HAP-1 (cell line): Measurements from ENCODE around the gene UCP2.

Experiments
- DNase-seq, 2 experiments: peaks; one replicate each; pipeline ENCODE4 v3.0.0-alpha.2; 2016 to 2020; ENCODE audit warnings: low spot score in 2 of 2
- H3K27me3 ChIP-seq: fragments of 250-450 bp; sonication (Bioruptor Pico); 2 replicates; pipeline ENCODE4 v1.5.1; 2020; ENCODE audit warnings: low read depth, mild to moderate bottlenecking, moderate library complexity
- H3K36me3 ChIP-seq: fragments of 250-450 bp; sonication (Bioruptor Pico); replicated peaks from 2 replicates; pipeline ENCODE4 v1.5.1; 2020; ENCODE audit warnings: mild to moderate bottlenecking
- H3K4me1 ChIP-seq: fragments of 250-450 bp; sonication (Bioruptor Pico); 2 replicates; pipeline ENCODE4 v1.5.1; 2020; ENCODE audit warnings: mild to moderate bottlenecking
- H3K4me3 ChIP-seq: fragments of 250-450 bp; sonication (Bioruptor Pico); 2 replicates; pipeline ENCODE4 v1.5.1; 2020; ENCODE audit warnings: mild to moderate bottlenecking, moderate library complexity
- H3K9me3 ChIP-seq: fragments of 250-450 bp; sonication (Bioruptor Pico); 2 replicates; pipeline ENCODE4 v1.5.1; 2020; ENCODE audit warnings: mild to moderate bottlenecking, moderate library complexity
- in situ Hi-C: fragments of 300-500 bp; cut with MboI; formaldehyde crosslinking; loops from 3 replicates; pipeline ENCODE4 v1.14.3; 2020; ENCODE audit warnings: low sequenced_read_pairs, inconsistent platforms, mixed read lengths

Gene UCP2

GRCh38 chr11:73975479-73975757 is 7.2 kb downstream of the UCP2 start:
- Histone ChIP-seq H3K36me3 (peaks cover 63% of the 10 kb centered on the region), H3K4me3 (no peak overlapping the region), H3K4me1 (peaks cover 5% of the 10 kb centered on the region; the same call in 1 of the 2 replicates), H3K27me3 (no peaks in the 10 kb centered on the region), H3K9me3 (no peaks in the 10 kb centered on the region)
- DNase-seq = no peak
- in situ Hi-C loops = no loop called here

- no peak for DNase-seq
- Histone ChIP-seq H3K9me3 (no peaks in the 10 kb centered on the region), H3K27me3 (no peaks in the 10 kb centered on the region), H3K4me3 (no peak overlapping the region), H3K36me3 (peaks cover 58% of the 10 kb centered on the region), H3K4me1 (peaks cover under 1% of the 10 kb centered on the region; the same call in 1 of the 2 replicates)
- in situ Hi-C loops = no loop called here
Observed at GRCh38 chr11:73974604-73975478, 7.8 kb downstream of the UCP2 start.

DNA sequence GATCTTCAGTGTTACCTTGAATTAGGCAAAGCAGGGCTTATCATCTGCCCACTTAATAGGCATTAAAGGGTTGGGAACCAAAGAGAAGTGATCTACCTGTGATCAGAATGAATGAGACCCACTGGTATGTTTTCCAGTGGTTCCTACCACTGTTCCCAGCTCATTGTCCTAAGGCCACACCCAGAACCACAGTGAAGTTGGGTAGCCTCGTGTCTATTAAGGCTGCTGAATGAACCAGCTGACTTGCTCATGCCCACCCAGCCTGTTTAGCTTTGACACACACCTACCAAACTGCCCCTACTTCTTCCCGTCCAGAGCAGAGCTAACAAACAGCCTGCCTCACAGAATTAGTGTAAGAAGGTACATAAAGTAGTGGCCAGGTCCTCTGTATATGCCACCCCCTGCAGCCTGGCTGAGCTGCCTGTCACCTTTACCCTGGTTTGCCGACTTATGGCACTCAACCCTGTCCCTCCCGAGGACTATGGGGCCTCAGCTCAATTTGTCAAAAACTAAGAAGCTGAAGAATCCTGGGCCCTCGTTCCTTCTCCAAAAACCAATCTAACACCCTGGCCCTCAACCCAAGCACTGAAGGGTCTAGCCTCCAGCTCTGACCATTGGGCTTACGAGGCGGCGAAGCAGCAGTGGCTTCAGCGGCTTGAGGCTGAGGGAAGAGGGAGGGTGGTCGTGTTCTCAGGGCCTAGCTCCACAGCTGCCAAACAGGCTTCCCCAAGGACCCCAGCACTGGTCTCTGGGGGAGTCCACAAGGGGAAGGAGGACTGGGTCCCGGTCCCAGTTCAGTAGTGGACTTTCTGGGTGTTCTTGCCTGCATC is 9.8 kb downstream of the UCP2 start:
- DNase-seq = no peak
- Histone ChIP-seq H3K4me3 (no peak overlapping the region), H3K27me3 (no peaks in the 10 kb centered on the region), H3K36me3 (peaks cover 39% of the 10 kb centered on the region), H3K4me1 (no peaks in the 10 kb centered on the region), H3K9me3 (no peaks in the 10 kb centered on the region)
- in situ Hi-C loops = no loop called here

DNA sequence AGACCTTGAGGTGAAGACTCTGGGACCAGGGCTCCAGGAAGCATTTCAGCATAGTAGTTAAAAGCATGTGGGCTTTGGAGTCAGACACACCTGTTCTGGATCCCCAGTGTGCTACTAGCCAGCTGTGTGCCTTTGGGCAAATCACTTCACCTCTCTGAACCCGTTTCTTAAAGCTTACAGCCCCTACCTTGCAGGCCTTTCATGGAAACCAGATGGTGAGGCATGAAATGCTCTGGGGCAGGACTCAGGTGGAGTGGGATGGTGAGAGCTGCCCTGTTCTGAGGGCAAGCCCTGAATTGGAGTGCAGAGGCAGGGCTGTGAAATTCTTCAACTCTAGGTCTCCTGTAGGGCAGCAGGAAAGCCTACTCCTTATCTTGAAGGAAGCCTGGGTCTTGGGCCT is 10.5 kb downstream of the UCP2 start:
- Histone ChIP-seq H3K36me3 (peaks cover 33% of the 10 kb centered on the region), H3K9me3 (no peaks in the 10 kb centered on the region), H3K4me1 (no peaks in the 10 kb centered on the region), H3K27me3 (no peaks in the 10 kb centered on the region), H3K4me3 (no peak overlapping the region)
- no peak for DNase-seq
- in situ Hi-C loops = no loop called here

DNA sequence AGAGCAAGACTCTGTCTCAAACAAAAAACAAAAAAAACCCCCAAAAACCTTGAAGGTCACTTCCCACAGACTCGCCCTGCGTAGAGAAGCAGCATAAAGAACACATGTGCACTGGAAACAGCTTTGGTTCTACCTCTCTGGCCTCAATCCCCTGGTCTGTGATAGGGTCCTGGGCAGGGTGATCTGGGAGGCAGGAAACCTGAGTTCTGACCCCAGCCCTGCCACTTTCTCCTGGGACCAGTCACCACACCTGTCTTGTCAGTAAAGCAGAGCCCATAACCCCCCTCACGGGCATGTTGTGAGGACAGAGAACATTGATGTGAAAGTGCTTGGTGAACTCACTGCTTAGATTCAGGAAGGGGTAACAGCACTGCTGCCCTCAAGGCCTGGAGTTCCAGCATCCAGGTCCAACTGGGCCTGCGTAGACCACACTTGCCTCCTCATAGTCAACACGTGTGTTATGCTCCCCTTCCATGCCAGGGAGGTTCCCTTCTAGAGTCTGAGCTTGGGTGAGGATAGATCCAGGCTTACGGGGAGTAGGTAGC is 11.4 kb downstream of the UCP2 start:
- Histone ChIP-seq H3K27me3 (no peaks in the 10 kb centered on the region), H3K9me3 (no peaks in the 10 kb centered on the region), H3K4me3 (no peak overlapping the region), H3K4me1 (no peaks in the 10 kb centered on the region), H3K36me3 (peaks cover 23% of the 10 kb centered on the region)
- DNase-seq = no peak
- in situ Hi-C loops = no loop called here

DNA sequence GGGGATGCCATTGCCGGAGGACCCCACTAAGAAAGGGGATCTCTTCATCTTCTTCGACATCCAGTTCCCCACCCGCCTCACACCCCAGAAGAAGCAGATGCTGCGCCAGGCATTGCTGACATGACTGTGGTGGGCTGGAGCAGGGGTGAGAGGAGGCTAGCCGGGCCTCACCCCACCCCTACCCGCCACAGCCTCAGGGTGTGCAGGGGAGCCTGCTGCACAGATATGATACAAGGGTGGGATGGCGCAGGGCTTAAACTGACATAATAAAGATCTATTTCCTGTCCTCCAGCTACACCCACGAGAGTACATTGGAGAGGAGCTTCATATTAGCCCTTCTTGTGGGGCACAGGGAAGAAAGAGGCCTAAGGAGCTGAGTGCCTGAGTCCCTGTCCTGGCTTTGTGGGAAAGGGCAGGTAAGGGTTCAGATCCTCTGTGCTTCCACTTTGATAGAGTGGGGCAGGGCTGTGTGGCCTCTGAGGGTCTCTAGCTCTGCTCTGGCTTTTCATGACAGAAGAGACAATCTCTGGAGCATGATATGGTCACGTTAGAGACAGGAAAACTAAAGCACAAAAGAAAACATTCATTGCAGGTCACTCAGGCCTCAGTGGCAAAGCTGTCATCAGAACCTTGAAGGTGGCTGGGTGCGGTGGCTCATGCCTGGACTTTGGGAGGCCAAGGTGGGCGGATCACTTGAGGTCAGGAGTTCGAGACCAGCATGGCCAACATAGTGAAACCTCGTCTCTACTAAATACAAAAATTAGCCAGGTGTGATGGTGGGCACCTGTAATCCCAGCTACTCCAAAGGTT is 12.4 kb downstream of the UCP2 start:
- Histone ChIP-seq H3K4me3 (no peak overlapping the region), H3K4me1 (no peaks in the 10 kb centered on the region), H3K9me3 (no peaks in the 10 kb centered on the region), H3K36me3 (peaks cover 13% of the 10 kb centered on the region), H3K27me3 (no peaks in the 10 kb centered on the region)
- DNase-seq = no peak
- in situ Hi-C loops = loop anchor here (10.0 kb wide), 1 partner anchor 275 kb away; no protein-coding TSS in a partner anchor

- no peaks in the 10 kb centered on the region for H3K27me3 ChIP-seq
- no peaks in the 10 kb centered on the region for H3K4me1 ChIP-seq
- DNase-seq = no peak
- H3K9me3 ChIP-seq = no peaks in the 10 kb centered on the region
- H3K4me3 ChIP-seq = no peak overlapping the region
- H3K36me3 ChIP-seq = peaks cover 2% of the 10 kb centered on the region; the same call in 1 of the 2 replicates
- in situ Hi-C loops = loop anchor here (10.0 kb wide), 1 partner anchor 276 kb away; no protein-coding TSS in a partner anchor
Observed at GRCh38 chr11:73969091-73969490, 13.6 kb downstream of the UCP2 start.

GRCh38 chr11:73968356-73968966 is 14.2 kb downstream of the UCP2 start:
- in situ Hi-C loops = loop anchor here (10.0 kb wide), 1 partner anchor 276 kb away; no protein-coding TSS in a partner anchor

DNA sequence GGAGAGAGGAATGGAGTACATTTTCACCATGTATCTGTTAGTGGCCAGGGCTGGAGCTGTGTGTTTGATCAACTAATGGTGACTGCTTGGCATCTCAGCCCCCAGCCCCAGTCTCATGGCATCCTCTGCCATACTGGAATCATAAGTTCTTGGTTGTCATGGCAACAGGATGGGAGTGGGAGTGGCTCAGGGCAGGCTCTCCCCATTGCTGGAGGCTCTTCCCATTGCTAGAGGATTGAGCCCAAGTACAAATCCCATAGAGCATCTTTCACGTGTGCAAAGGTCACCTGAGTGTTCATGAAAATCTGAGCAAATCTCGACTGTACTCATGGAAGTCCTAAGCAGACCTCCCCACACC is 16.9 kb downstream of the UCP2 start:
- in situ Hi-C loops = loop anchor here (10.0 kb wide), 1 partner anchor 279 kb away; no protein-coding TSS in a partner anchor
- H3K4me3 ChIP-seq = no peak overlapping the region
- H3K4me1 ChIP-seq = no peaks in the 10 kb centered on the region
- no peaks in the 10 kb centered on the region for H3K27me3 ChIP-seq
- H3K9me3 ChIP-seq = no peaks in the 10 kb centered on the region
- no peak for DNase-seq
- no peaks in the 10 kb centered on the region for H3K36me3 ChIP-seq

More at GRCh38 chr11:73968356-73968966, 14.2 kb downstream of the UCP2 start:
- H3K4me1 ChIP-seq = no peaks in the 10 kb centered on the region
- no peaks in the 10 kb centered on the region for H3K27me3 ChIP-seq
- H3K9me3 ChIP-seq = no peaks in the 10 kb centered on the region
- H3K36me3 ChIP-seq = peaks cover 2% of the 10 kb centered on the region; the same call in 1 of the 2 replicates
- DNase-seq = no peak
- no peak overlapping the region for H3K4me3 ChIP-seq

GRCh38 chr11:73965076-73965763 is 17.4 kb downstream of the UCP2 start:
- H3K27me3 ChIP-seq = no peaks in the 10 kb centered on the region
- DNase-seq = no peak

DNA sequence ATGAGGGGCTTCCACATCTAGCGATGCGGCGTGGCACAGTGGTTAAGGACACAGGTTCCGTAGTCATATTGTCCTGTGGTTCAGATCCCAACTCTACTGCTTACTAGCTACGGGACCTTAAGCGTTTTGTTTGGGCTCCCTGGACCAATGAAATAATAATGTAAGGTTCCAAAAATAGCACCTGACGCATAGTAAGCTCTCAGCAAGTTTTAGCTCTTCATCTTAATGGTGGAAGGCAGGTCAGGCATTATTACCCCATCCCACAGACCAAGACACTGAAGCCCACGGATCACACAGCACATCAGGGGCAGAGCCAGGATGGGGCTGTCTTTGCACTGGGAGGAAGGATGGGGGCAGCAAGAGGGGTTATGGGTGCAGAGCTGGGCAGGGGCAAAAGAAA is 18.8 kb downstream of the UCP2 start:
- DNase-seq = no peak
- in situ Hi-C loops = loop anchor here (10.0 kb wide), 1 partner anchor 281 kb away; no protein-coding TSS in a partner anchor
- H3K36me3 ChIP-seq = no peaks in the 10 kb centered on the region
- H3K4me1 ChIP-seq = no peaks in the 10 kb centered on the region
- H3K27me3 ChIP-seq = no peaks in the 10 kb centered on the region
- H3K4me3 ChIP-seq = no peak overlapping the region
- H3K9me3 ChIP-seq = no peaks in the 10 kb centered on the region

More at GRCh38 chr11:73965076-73965763, 17.4 kb downstream of the UCP2 start:
- Histone ChIP-seq H3K36me3 (no peaks in the 10 kb centered on the region), H3K4me1 (no peaks in the 10 kb centered on the region), H3K4me3 (no peak overlapping the region), H3K9me3 (no peaks in the 10 kb centered on the region)
- in situ Hi-C loops = loop anchor here (10.0 kb wide), 1 partner anchor 280 kb away; no protein-coding TSS in a partner anchor

- Histone ChIP-seq H3K4me3 (no peak overlapping the region), H3K4me1 (no peaks in the 10 kb centered on the region), H3K9me3 (no peaks in the 10 kb centered on the region), H3K36me3 (no peaks in the 10 kb centered on the region), H3K27me3 (no peaks in the 10 kb centered on the region)
- in situ Hi-C loops = loop anchor here (10.0 kb wide), 1 partner anchor 283 kb away; no protein-coding TSS in a partner anchor
- no peak for DNase-seq
Observed at GRCh38 chr11:73962101-73962705, 20.4 kb downstream of the UCP2 start.
